SK-N-SH treated with all-trans-retinoic acid at 6 μM for 48 hours (cell line): ENCODE measurements around the gene ESR2.
"Not testable (repeated sequence)": the region's sequence is repeated elsewhere in the genome, so short reads cannot be mapped to it uniquely, and the experiment has no call there.

Experiments
- ATAC-seq: fragments of 200-7000 bp; cut with Tn5 transposase; 3 replicates; pipeline ENCODE4 v1.9.1; 2020; ENCODE audit warnings: mild to moderate bottlenecking, moderate library complexity
- ARNTL ChIP-seq: fragments of 450-650 bp; formaldehyde crosslinking; IDR thresholded peaks from 2 replicates; pipeline ENCODE4 v1.5.0; 2020; ENCODE audit warnings: low read depth, mild to moderate bottlenecking, moderate library complexity, borderline replicate concordance
- BACH2 ChIP-seq: fragments of 250-450 bp; sonication (Bioruptor Pico); IDR thresholded peaks from 2 replicates; pipeline ENCODE4 v1.9.0; 2021; ENCODE audit warnings: mild to moderate bottlenecking, borderline replicate concordance
- CSDC2 ChIP-seq: fragments of 250-450 bp; sonication (Bioruptor Pico); IDR thresholded peaks from 2 replicates; pipeline ENCODE4 v1.5.0; 2020; ENCODE audit warnings: mild to moderate bottlenecking, moderate library complexity
- CSRNP3 ChIP-seq: fragments of 250-450 bp; sonication (Bioruptor Pico); IDR thresholded peaks from 2 replicates; pipeline ENCODE4 v1.5.1; 2021; ENCODE audit warnings: mild to moderate bottlenecking, moderate library complexity
- ESRRG ChIP-seq: fragments of 250-450 bp; sonication (Bioruptor Pico); IDR thresholded peaks from 2 replicates; pipeline ENCODE4 v1.6.1; 2021; ENCODE audit warnings: mild to moderate bottlenecking
- GLIS3 ChIP-seq: fragments of 250-450 bp; sonication (Bioruptor Pico); IDR thresholded peaks from 2 replicates; pipeline ENCODE4 v1.5.0; 2020; ENCODE audit warnings: mild to moderate bottlenecking, moderate library complexity
- ISL1 ChIP-seq: fragments of 250-450 bp; sonication (Bioruptor Pico); IDR thresholded peaks from 2 replicates; pipeline ENCODE4 v2.1.2; 2022; ENCODE audit warnings: mild to moderate bottlenecking, moderate library complexity
- OSR1 ChIP-seq: fragments of 250-450 bp; sonication (Bioruptor Pico); IDR thresholded peaks from 2 replicates; pipeline ENCODE4 v1.8.0; 2022; ENCODE audit warnings: moderate library complexity, mild to moderate bottlenecking, inconsistent platforms
- PPARA ChIP-seq: fragments of 250-450 bp; sonication (Bioruptor Pico); IDR thresholded peaks from 2 replicates; pipeline ENCODE4 v1.5.0; 2020; ENCODE audit warnings: mild to moderate bottlenecking, borderline replicate concordance
- RARB ChIP-seq: fragments of 250-450 bp; sonication (Bioruptor Pico); IDR thresholded peaks from 2 replicates; pipeline ENCODE4 v1.8.0; 2021; ENCODE audit warnings: mild to moderate bottlenecking, moderate library complexity
- SNAI2 ChIP-seq: fragments of 250-450 bp; sonication (Bioruptor Pico); IDR thresholded peaks from 2 replicates; pipeline ENCODE4 v1.5.0; 2020; ENCODE audit warnings: mild to moderate bottlenecking, moderate library complexity
- TCF4 ChIP-seq: fragments of 250-450 bp; sonication (Bioruptor Pico); IDR thresholded peaks from 2 replicates; pipeline ENCODE4 v1.8.0; 2021; ENCODE audit warnings: mild to moderate bottlenecking, moderate library complexity, borderline replicate concordance
- TOX ChIP-seq: fragments of 250-450 bp; sonication (Bioruptor Pico); IDR thresholded peaks from 2 replicates; pipeline ENCODE4 v1.8.0; 2021; ENCODE audit warnings: mild to moderate bottlenecking, moderate library complexity, borderline replicate concordance
- ZFP3 ChIP-seq: fragments of 250-450 bp; sonication (Bioruptor Pico); IDR thresholded peaks from 2 replicates; pipeline ENCODE4 v1.5.0; 2020; ENCODE audit warnings: mild to moderate bottlenecking, moderate library complexity
- ZFP30 ChIP-seq: fragments of 450-650 bp; formaldehyde crosslinking; IDR thresholded peaks from 2 replicates; pipeline ENCODE4 v1.5.0; 2022; ENCODE audit warnings: mild to moderate bottlenecking, moderate library complexity
- ZNF70 ChIP-seq: fragments of 450-650 bp; formaldehyde crosslinking; IDR thresholded peaks from 2 replicates; pipeline ENCODE4 v1.5.0; 2020; ENCODE audit warnings: mild to moderate bottlenecking, moderate library complexity
- TF ChIP-seq, protein P1 (sequence below): fragments of 250-450 bp; sonication (Bioruptor Pico); IDR thresholded peaks from 2 replicates; pipeline ENCODE4 v1.8.0; 2021; ENCODE audit warnings: low read depth, mild to moderate bottlenecking, moderate library complexity, borderline replicate concordance

The ESR2 gene

GRCh38 chr14:64038841-64039542, 255.2 kb downstream of the ESR2 start:
- TF ChIP-seq GLIS3 (CRISPR knock-in tag) (no peak), ZNF70 (no peak), ISL1 (CRISPR knock-in tag) (no peak), ARNTL (CRISPR knock-in tag) (no peak), TCF4 (no peak), TOX (CRISPR knock-in tag) (no peak), RARB (CRISPR knock-in tag) (no peak), CSRNP3 (CRISPR knock-in tag) (no peak)
- TF ChIP-seq, protein P1, sequence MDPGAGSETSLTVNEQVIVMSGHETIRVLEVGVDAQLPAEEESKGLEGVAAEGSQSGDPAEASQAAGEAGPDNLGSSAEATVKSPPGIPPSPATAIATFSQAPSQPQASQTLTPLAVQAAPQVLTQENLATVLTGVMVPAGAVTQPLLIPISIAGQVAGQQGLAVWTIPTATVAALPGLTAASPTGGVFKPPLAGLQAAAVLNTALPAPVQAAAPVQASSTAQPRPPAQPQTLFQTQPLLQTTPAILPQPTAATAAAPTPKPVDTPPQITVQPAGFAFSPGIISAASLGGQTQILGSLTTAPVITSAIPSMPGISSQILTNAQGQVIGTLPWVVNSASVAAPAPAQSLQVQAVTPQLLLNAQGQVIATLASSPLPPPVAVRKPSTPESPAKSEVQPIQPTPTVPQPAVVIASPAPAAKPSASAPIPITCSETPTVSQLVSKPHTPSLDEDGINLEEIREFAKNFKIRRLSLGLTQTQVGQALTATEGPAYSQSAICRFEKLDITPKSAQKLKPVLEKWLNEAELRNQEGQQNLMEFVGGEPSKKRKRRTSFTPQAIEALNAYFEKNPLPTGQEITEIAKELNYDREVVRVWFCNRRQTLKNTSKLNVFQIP (CRISPR knock-in tag): no peak
- ATAC-seq: no peak

DNA sequence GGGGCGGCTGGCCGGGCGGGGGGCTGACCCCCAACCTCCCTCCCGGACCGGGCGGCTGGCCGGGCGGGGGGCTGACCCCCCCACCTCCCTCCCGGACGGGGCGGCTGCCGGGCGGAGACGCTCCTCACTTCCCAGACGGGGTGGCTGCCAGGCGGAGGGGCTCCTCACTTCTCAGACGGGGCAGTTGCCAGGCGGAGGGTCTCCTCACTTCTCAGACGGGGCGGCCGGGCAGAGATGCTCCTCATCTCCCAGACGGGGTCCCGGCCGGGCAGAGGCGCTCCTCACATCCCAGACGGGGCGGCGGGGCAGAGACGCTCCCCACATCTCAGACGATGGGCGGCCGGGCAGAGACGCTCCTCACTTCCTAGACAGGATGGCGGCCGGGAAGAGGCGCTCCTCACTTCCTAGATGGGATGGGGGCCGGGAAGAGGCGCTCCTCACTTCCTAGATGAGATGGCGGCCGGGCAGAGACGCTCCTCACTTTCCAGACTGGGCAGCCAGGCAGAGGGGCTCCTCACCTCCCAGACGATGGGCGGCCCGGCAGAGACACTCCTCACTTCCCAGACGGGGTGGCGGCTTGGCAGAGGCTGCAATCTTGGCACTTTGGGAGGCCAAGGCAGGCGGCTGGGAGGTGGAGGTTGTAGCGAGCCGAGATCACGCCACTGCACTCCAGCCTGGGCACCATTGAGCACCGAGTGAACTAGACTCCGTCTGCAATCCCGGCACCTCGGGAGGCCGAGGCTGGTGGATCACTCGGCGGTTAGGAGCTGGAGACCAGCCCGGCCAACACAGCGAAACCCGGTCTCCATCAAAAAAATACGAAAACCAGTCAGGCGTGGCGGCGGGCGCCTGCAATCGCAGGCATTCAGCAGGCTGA, 256.1 kb downstream of the ESR2 start:
- not testable (repeated sequence) for ATAC-seq

- no peak for ATAC-seq
- TF ChIP-seq TCF4 (no peak), BACH2 (CRISPR knock-in tag) (no peak), ESRRG (CRISPR knock-in tag) (no peak), ZNF70 (no peak), ZFP30 (CRISPR knock-in tag) (no peak), SNAI2 (no peak), ISL1 (CRISPR knock-in tag) (no peak), RARB (CRISPR knock-in tag) (no peak), OSR1 (CRISPR knock-in tag) (no peak), PPARA (no peak), GLIS3 (CRISPR knock-in tag) (no peak), CSDC2 (CRISPR knock-in tag) (no peak), ARNTL (CRISPR knock-in tag) (no peak), ZFP3 (CRISPR knock-in tag) (no peak)
- TF ChIP-seq, protein P1 (CRISPR knock-in tag): no peak
- TF ChIP-seq, all 23 proteins: peak for 0
These were observed 259.0 kb downstream of the ESR2 start for GRCh38 chr14:64035143-64035542.
